ENCODE data around the gene LGALSL. TPM values are rescaled to one million over a fixed set of nuclear protein-coding genes. Genes with fewer than 3 reads are reported as not detected.

Gene LGALSL
- total and polyA plus RNA-seq, 2 of the 13 experiments (the other 11 are each of a cell fraction or from before 2014, with no cell fraction given): 15.4 to 20.0 TPM

DNA sequence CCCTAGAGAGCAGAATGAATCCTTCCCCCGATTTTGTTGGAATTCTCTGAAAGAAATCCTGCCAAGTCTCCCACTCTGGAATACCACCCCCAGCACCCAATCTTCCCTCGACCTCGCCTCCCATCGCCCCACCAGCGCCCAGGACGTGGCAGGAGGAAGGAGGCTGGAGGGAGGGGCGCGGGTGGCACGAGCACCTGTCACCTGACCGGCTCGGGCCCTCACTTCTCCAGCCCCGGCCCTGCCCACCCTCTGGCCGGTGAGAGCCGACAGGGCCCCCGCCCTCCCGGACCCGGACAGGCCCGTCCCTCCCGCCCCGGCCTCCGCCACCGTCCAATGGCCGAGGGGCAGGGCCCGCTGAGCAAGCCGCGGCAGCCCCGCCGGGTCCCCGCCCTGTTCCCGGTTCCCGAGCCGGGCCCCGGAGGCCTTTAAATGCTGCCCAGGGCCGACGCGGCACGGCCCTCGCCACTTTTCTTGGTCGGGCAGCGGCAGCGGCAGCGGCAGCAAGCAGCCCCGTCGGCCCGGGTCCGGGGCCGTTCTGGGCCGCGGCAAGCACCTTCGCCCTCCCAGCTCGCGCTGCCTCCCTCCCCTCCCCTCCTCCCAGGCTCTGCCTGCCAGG, at the start of gene LGALSL (continued):
- no peak for TF ChIP-seq ZNF460 (CRISPR knock-in tag; IDR thresholded peaks at IDR 0.05; ENCODE audit: borderline replicate concordance)
- TF ChIP-seq TERF1 (CRISPR knock-in tag; IDR thresholded peaks at IDR 0.05): no peak
- TF ChIP-seq, protein P1, sequence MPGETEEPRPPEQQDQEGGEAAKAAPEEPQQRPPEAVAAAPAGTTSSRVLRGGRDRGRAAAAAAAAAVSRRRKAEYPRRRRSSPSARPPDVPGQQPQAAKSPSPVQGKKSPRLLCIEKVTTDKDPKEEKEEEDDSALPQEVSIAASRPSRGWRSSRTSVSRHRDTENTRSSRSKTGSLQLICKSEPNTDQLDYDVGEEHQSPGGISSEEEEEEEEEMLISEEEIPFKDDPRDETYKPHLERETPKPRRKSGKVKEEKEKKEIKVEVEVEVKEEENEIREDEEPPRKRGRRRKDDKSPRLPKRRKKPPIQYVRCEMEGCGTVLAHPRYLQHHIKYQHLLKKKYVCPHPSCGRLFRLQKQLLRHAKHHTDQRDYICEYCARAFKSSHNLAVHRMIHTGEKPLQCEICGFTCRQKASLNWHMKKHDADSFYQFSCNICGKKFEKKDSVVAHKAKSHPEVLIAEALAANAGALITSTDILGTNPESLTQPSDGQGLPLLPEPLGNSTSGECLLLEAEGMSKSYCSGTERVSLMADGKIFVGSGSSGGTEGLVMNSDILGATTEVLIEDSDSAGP (CRISPR knock-in tag; IDR thresholded peaks at IDR 0.05; ENCODE audit: borderline replicate concordance): no peak; the same call in 1 of the 2 replicates
- TF ChIP-seq IRF1 (CRISPR knock-in tag; IDR thresholded peaks at IDR 0.05; ENCODE audit: low read depth): 0 out of 2 replicates have a peak, but pooled peaks have one; percentile 50
- peak; percentile 71; the same call in 1 of the 2 replicates for TF ChIP-seq ZFP90 (CRISPR knock-in tag; IDR thresholded peaks at IDR 0.05; ENCODE audit: borderline replicate concordance)
- no peak for TF ChIP-seq YEATS2 (CRISPR knock-in tag; IDR thresholded peaks at IDR 0.05; ENCODE audit: borderline replicate concordance)
- TF ChIP-seq NRL (CRISPR knock-in tag; IDR thresholded peaks at IDR 0.05; ENCODE audit: borderline replicate concordance): 0 out of 2 replicates have a peak, but pooled peaks have one; percentile 59
- TF ChIP-seq ZNF607 (CRISPR knock-in tag; IDR thresholded peaks at IDR 0.05; ENCODE audit: borderline replicate concordance): no peak; the same call in 1 of the 2 replicates
- no peak for TF ChIP-seq ZNF138 (CRISPR knock-in tag; IDR thresholded peaks at IDR 0.05; ENCODE audit: low read depth)
- TF ChIP-seq ZC3H13 (CRISPR knock-in tag; IDR thresholded peaks at IDR 0.05): peak; percentile 36; the same call in 1 of the 2 replicates
- TF ChIP-seq KDM5A (IDR thresholded peaks at IDR 0.05; ENCODE audit: borderline replicate concordance, low read length): no peak; the same call in 1 of the 2 replicates
- no peak for TF ChIP-seq CBX2 (IDR thresholded peaks at IDR 0.05; ENCODE audit: low read depth, low read length)
- no peak for TF ChIP-seq CBX2 (CRISPR knock-in tag; IDR thresholded peaks at IDR 0.05; ENCODE audit: low read depth)
- no peak for TF ChIP-seq SSRP1 (CRISPR knock-in tag; IDR thresholded peaks at IDR 0.05)
- TF ChIP-seq GFI1 (CRISPR knock-in tag; IDR thresholded peaks at IDR 0.05; ENCODE audit: borderline replicate concordance): no peak
- TF ChIP-seq MAFF (IDR thresholded peaks at IDR 0.05; ENCODE audit: low read depth, low read length): no peak
- TF ChIP-seq AKAP8 (CRISPR knock-in tag; IDR thresholded peaks at IDR 0.05): no peak
- no peak for TF ChIP-seq KDM4B (CRISPR knock-in tag; IDR thresholded peaks at IDR 0.05)
- peak; percentile 94 for TF ChIP-seq ZNF746 (CRISPR knock-in tag; IDR thresholded peaks at IDR 0.05)
- TF ChIP-seq, protein P2, sequence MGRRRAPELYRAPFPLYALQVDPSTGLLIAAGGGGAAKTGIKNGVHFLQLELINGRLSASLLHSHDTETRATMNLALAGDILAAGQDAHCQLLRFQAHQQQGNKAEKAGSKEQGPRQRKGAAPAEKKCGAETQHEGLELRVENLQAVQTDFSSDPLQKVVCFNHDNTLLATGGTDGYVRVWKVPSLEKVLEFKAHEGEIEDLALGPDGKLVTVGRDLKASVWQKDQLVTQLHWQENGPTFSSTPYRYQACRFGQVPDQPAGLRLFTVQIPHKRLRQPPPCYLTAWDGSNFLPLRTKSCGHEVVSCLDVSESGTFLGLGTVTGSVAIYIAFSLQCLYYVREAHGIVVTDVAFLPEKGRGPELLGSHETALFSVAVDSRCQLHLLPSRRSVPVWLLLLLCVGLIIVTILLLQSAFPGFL (CRISPR knock-in tag; IDR thresholded peaks at IDR 0.05): no peak
- TF ChIP-seq TAF1 (CRISPR knock-in tag; IDR thresholded peaks at IDR 0.05): peak; percentile 63
- 0 out of 2 replicates have a peak, but pooled peaks have one; percentile 36 for TF ChIP-seq ZNF205 (CRISPR knock-in tag; IDR thresholded peaks at IDR 0.05)
- TF ChIP-seq LCORL (IDR thresholded peaks at IDR 0.05): no peak
- 0 out of 2 replicates have a peak, but pooled peaks have one; percentile 59 for TF ChIP-seq LCORL (CRISPR knock-in tag; IDR thresholded peaks at IDR 0.05)
- TF ChIP-seq ZNF619 (CRISPR knock-in tag; IDR thresholded peaks at IDR 0.05): peak; percentile 79; the same call in 1 of the 2 replicates
- TF ChIP-seq ZNF563 (CRISPR knock-in tag; IDR thresholded peaks at IDR 0.05): no peak; the same call in 1 of the 2 replicates
